ENCODE results near the gene MESP2. TPM values are rescaled to one million over a fixed set of nuclear protein-coding genes. Genes with fewer than 3 reads are reported as not detected.

Gene MESP2
- total and polyA plus RNA-seq, 3 donors from 2014 or later, result 1.3 to 2.9 (median 2.2) TPM

GRCh38 chr15:89799918-89800498, 23.9 kb downstream of the MESP2 start:
- no peak for DNase-seq

DNA sequence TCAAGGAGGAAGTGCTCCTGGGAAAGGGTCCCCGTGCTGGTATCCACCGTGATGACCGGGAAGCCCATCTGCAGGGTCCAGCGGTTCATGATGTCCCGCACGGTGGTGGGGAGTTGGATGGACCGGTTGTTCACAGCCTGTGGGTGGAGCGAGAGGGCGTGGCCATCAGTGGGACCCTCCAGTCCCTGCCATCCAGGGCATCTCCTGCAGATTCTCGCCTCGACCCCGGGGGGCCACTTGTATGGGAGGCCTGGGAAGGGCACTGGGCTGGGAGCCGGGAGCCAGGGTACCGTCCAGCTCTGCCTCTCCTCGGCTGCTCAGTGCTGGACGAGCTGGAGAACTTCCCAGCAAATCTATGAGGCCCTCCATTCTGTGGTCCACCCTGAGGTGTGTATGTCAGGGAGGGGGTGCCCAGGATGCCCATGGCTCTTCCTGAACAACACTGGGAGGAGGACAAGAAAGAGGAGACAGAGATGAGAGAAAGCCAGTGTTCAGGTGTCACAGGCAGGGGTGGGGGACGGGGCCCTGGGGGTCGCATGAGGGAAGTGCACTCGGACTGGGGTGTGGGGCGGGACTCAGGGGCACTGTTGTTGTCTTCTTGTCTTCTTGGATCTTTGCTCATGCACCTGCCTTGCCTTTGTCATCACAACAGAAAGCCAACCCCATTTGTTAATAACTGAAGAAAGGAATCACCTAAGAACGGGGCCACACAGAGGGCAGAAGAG, 25.5 kb downstream of the MESP2 start:
- 92 to 93% methylated on average over 14 to 21 of the region's 21 CpGs for WGBS, 2 donors
- Histone ChIP-seq H3K4me3 (no peak overlapping the region), H3K9me3 (no peaks in the 10 kb centered on the region), H3K4me1 (no peaks in the 10 kb centered on the region), H3K27me3 (no peaks in the 10 kb centered on the region), H3K36me3 (ENCODE audit: low read depth, missing control alignments) (no peaks in the 10 kb centered on the region), H3K27ac (no peak overlapping the region)
- no peak for TF ChIP-seq POLR2A (IDR thresholded peaks at IDR 0.05)
- TF ChIP-seq, protein P1, sequence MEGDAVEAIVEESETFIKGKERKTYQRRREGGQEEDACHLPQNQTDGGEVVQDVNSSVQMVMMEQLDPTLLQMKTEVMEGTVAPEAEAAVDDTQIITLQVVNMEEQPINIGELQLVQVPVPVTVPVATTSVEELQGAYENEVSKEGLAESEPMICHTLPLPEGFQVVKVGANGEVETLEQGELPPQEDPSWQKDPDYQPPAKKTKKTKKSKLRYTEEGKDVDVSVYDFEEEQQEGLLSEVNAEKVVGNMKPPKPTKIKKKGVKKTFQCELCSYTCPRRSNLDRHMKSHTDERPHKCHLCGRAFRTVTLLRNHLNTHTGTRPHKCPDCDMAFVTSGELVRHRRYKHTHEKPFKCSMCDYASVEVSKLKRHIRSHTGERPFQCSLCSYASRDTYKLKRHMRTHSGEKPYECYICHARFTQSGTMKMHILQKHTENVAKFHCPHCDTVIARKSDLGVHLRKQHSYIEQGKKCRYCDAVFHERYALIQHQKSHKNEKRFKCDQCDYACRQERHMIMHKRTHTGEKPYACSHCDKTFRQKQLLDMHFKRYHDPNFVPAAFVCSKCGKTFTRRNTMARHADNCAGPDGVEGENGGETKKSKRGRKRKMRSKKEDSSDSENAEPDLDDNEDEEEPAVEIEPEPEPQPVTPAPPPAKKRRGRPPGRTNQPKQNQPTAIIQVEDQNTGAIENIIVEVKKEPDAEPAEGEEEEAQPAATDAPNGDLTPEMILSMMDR (IDR thresholded peaks at IDR 0.05), result no peak
- DNase-seq, result no peak
- intact Hi-C loops (cut with DNase I; ENCODE audit: low total_unique reads), result no loop called here

More at GRCh38 chr15:89799918-89800498, 23.9 kb downstream of the MESP2 start:
- no peak overlapping the region for H3K4me3 ChIP-seq
- TF ChIP-seq, protein P1 (IDR thresholded peaks at IDR 0.05), result no peak
- no peak for TF ChIP-seq POLR2A (IDR thresholded peaks at IDR 0.05)
- H3K27me3 ChIP-seq, result no peaks in the 10 kb centered on the region
- no peak overlapping the region for H3K27ac ChIP-seq
- no peaks in the 10 kb centered on the region for H3K9me3 ChIP-seq
- no peaks in the 10 kb centered on the region for H3K36me3 ChIP-seq (ENCODE audit: low read depth, missing control alignments)
- WGBS, 2 donors, result 89 to 91% methylated on average over 2 of the region's 2 CpGs
- intact Hi-C loops (cut with DNase I; ENCODE audit: low total_unique reads), result no loop called here
- H3K4me1 ChIP-seq, result no peaks in the 10 kb centered on the region

- no peak for DNase-seq
- Histone ChIP-seq H3K9me3 (no peaks in the 10 kb centered on the region), H3K27me3 (no peaks in the 10 kb centered on the region), H3K4me3 (no peak overlapping the region), H3K27ac (no peak overlapping the region), H3K36me3 (ENCODE audit: low read depth, missing control alignments) (no peaks in the 10 kb centered on the region), H3K4me1 (no peaks in the 10 kb centered on the region)
- intact Hi-C loops (cut with DNase I; ENCODE audit: low total_unique reads), result no loop called here
- TF ChIP-seq, protein P1 (IDR thresholded peaks at IDR 0.05), result no peak
- TF ChIP-seq POLR2A (IDR thresholded peaks at IDR 0.05), result no peak
- 76 to 79% methylated on average over 14 to 16 of the region's 16 CpGs for WGBS, 2 donors
Measured at GRCh38 chr15:89802231-89802928, 26.2 kb downstream of the MESP2 start.

DNA sequence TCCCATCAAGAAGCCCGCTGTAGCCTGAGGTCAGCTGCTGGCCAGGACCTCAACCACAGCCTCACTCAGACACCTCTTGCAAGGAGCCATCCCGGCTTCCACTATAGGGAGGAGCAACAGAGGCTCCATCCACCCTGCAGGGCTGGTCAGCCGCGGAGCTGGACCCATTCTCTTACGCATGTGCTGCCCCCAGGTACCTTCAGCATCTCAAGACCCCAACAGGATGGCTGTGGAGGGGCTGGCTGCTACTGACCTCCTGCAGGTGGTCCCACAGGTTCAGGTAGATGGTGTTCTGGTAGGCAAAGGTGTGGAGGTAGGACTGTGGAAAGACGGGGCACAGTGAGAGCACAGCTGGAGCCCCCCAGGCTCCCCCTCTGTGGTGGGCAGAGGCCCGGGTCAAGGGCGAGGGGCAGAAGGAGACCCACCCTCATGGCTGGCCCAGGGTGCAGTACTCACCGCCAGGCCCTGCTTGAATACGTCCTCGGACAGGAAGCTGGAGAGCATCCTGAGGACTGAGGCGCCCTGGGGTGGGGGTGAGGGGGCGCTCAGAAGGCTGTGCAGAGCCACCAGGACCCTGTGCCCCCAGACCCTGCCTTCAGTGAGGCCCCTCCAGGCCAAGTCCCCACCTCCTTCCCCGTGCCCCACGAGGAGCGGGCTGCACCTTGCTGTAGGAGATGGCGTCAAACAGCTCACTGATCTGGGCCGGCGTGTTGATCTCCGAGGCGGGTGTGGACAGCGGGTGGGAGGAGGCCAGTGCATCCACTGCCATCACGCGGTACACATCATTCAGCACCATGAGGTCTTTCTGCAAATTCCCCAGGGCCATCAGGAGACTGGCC, 27.1 kb downstream of the MESP2 start:
- TF ChIP-seq, protein P1 (IDR thresholded peaks at IDR 0.05), result no peak
- TF ChIP-seq POLR2A (IDR thresholded peaks at IDR 0.05), result no peak
- no peak overlapping the region for H3K27ac ChIP-seq
- H3K4me3 ChIP-seq, result no peak overlapping the region
- H3K9me3 ChIP-seq, result no peaks in the 10 kb centered on the region
- no peaks in the 10 kb centered on the region for H3K27me3 ChIP-seq
- 92 to 98% methylated on average over 13 to 23 of the region's 24 CpGs for WGBS, 2 donors
- DNase-seq, result no peak
- H3K36me3 ChIP-seq (ENCODE audit: low read depth, missing control alignments), result no peaks in the 10 kb centered on the region
- H3K4me1 ChIP-seq, result no peaks in the 10 kb centered on the region
- intact Hi-C loops (cut with DNase I; ENCODE audit: low total_unique reads), result no loop called here
